Tibial nerve (tissue), 4 donors: ENCODE data around the gene ZNF490. TPM values are rescaled to one million over a fixed set of nuclear protein-coding genes. Genes with fewer than 3 reads are reported as not detected.

Experiments used
- DNase-seq, 2 donors: peaks; one replicate each; pipeline ENCODE4 v3.0.0-alpha.2; 2019; ENCODE audit warnings: low spot score in 2 of 2
- H3K27ac ChIP-seq, 4 donors: fragments of 200-600 bp; sonication (generic) in 3 of 4; one replicate each; pipeline ENCODE4 v1.5.1; 2017 to 2019; ENCODE audit warnings: mild to moderate bottlenecking in 1 of 4
- H3K27me3 ChIP-seq, 2 donors: fragments of 200-600 bp; sonication (generic) in 1 of 2; one replicate each; pipeline versions ENCODE4 v1.5.1 to v1.6.0; 2017 to 2019
- H3K36me3 ChIP-seq, 3 donors: fragments of 200-600 bp; sonication (generic); one replicate each; pipeline ENCODE4 v1.5.1; 2018 to 2019
- H3K4me1 ChIP-seq, 4 donors: fragments of 200-600 bp; sonication (generic) in 3 of 4; one replicate each; pipeline ENCODE4 v1.5.1; 2017 to 2019
- H3K4me3 ChIP-seq, 4 donors: fragments of 200-600 bp; sonication (generic) in 3 of 4; one replicate each; pipeline ENCODE4 v1.5.1; 2017 to 2019; ENCODE audit warnings: mild to moderate bottlenecking in 1 of 4, moderate library complexity in 1 of 4
- H3K9me3 ChIP-seq, 4 donors: fragments of 200-600 bp; sonication (generic) in 3 of 4; one replicate each; pipeline ENCODE4 v1.5.1; 2017 to 2019
- EP300 ChIP-seq, 2 donors: sonication (generic); formaldehyde crosslinking; IDR thresholded peaks; one replicate each; pipeline ENCODE4 v1.6.1; 2017; ENCODE audit warnings: antibody characterized with exemption in 2 of 2, mild to moderate bottlenecking in 1 of 2
- POLR2A ChIP-seq, 2 donors: fragments of 450-650 bp; IDR thresholded peaks; one replicate each; pipeline ENCODE4 v1.6.1; 2017; ENCODE audit warnings: antibody characterized with exemption in 2 of 2, mild to moderate bottlenecking in 2 of 2, moderate library complexity in 2 of 2
- WGBS, 2 donors: methylation state at CpG; one replicate each; pipeline ENCODE4 v1.1.5; 2018; 5-methylcytosine and 5-hydroxymethylcytosine counted together
- total RNA-seq, 4 donors: library from RNA; depleted of rRNA; stranded (reverse); fragments of >200 nt; gene quantifications; one replicate each; pipeline ENCODE4 v1.1.0, GENCODE V29; 2016
- TF ChIP-seq, protein P1 (sequence below), 5 experiments: fragments of 200-600 bp in 3 of 5; fragments of 450-650 bp in 2 of 5; sonication (generic) in 3 of 5; IDR thresholded peaks; one replicate each; pipeline ENCODE4 v1.5.1; 2016 to 2019; ENCODE audit warnings: antibody characterized with exemption in 5 of 5, mild to moderate bottlenecking in 3 of 5, moderate library complexity in 2 of 5

The ZNF490 gene
- total RNA-seq, 4 donors from 2014 or later: 3.1 to 6.7 (median 4.8) TPM

DNA sequence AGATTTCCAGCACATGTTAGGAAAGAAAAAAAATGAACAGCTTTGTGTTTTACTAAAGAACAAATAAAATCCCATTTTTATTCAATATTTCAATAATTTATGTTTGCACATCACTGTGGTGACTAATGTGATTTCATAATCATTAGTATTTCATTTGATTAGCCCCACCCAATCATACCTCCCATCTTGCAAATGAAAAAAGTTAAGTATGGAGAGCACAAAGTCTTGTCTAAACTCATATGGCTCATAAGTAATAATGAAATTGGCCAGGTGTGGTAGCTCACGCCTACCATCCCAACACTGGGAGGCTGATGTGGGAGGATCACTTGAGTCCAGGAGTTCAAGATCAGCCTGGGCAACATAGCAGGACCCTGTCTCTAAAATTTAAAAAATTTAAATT is 3.8 kb downstream of the ZNF490 start:
- Histone ChIP-seq H3K27ac (no peak overlapping the region), H3K4me1 (peaks cover 0 to 20% (median 7%) of the 10 kb centered on the region in 4 donors), H3K36me3 (peaks cover 0 to 66% (median 7%) of the 10 kb centered on the region in 3 donors), H3K4me3 (no peak overlapping the region), H3K27me3 (no peaks in the 10 kb centered on the region), H3K9me3 (no peaks in the 10 kb centered on the region)
- DNase-seq: no peak
- WGBS, 2 donors: 94 to 97% methylated on average over 1 of the region's 1 CpG
- no peak for TF ChIP-seq POLR2A (IDR thresholded peaks at IDR 0.05)
- TF ChIP-seq, protein P1, sequence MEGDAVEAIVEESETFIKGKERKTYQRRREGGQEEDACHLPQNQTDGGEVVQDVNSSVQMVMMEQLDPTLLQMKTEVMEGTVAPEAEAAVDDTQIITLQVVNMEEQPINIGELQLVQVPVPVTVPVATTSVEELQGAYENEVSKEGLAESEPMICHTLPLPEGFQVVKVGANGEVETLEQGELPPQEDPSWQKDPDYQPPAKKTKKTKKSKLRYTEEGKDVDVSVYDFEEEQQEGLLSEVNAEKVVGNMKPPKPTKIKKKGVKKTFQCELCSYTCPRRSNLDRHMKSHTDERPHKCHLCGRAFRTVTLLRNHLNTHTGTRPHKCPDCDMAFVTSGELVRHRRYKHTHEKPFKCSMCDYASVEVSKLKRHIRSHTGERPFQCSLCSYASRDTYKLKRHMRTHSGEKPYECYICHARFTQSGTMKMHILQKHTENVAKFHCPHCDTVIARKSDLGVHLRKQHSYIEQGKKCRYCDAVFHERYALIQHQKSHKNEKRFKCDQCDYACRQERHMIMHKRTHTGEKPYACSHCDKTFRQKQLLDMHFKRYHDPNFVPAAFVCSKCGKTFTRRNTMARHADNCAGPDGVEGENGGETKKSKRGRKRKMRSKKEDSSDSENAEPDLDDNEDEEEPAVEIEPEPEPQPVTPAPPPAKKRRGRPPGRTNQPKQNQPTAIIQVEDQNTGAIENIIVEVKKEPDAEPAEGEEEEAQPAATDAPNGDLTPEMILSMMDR (IDR thresholded peaks at IDR 0.05): no peak
- TF ChIP-seq EP300 (IDR thresholded peaks at IDR 0.05): no peak

DNA sequence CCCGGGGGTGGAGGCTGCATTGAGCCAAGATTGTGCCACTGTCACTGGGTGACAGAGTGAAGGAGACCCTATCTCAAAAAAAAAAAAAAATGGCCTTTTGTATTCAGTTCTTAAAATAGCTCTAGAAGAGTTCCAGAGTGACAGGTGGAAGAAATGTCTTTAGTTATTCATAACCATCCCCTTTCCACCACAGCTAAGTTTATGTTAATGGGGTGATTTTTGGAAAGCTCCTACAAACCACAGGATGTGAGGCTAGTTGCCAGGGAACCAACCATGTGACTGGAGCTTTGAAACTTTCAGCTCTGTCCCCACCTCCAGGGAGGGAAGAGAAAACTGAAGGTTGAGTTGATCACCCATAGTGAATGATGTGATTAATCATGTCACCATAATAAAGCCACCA is 6.9 kb downstream of the ZNF490 start:
- no peak for DNase-seq
- Histone ChIP-seq H3K36me3 (peaks cover 0 to 82% (median 7%) of the 10 kb centered on the region in 3 donors), H3K9me3 (no peaks in the 10 kb centered on the region), H3K4me1 (peaks cover 0 to 2% (median 0%) of the 10 kb centered on the region in 4 donors), H3K27me3 (no peaks in the 10 kb centered on the region), H3K27ac (no peak overlapping the region), H3K4me3 (no peak overlapping the region)
- WGBS, 2 donors: 90 to 94% methylated on average over 1 of the region's 1 CpG
- TF ChIP-seq POLR2A (IDR thresholded peaks at IDR 0.05) (no peak), EP300 (IDR thresholded peaks at IDR 0.05) (no peak)
- TF ChIP-seq, protein P1 (IDR thresholded peaks at IDR 0.05): no peak

DNA sequence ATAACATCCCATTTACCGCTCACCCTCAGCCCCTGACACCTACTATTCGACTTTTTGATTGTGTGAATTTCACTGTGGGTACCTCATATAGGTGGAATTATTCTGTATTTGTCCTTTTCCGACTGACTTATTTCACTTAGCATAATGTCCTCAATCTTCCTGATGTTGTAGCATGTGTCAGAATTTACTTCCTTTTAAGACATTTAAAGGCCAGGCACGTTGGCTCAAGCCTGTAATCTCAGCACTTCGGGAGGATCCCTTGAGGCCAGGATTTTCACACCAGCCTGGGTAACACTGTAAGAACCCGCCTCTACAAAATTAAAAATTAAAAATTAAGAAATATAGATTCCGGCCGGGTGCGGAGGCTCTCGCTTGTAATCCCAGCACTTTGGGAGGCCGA is 13.0 kb downstream of the ZNF490 start:
- H3K27ac ChIP-seq: no peak overlapping the region
- H3K4me3 ChIP-seq: no peak overlapping the region
- TF ChIP-seq, protein P1 (IDR thresholded peaks at IDR 0.05): no peak
- TF ChIP-seq POLR2A (IDR thresholded peaks at IDR 0.05) (no peak), EP300 (IDR thresholded peaks at IDR 0.05) (no peak)
- no peaks in the 10 kb centered on the region for H3K27me3 ChIP-seq
- peaks cover 0 to 51% (median 3%) of the 10 kb centered on the region in 3 donors for H3K36me3 ChIP-seq
- WGBS, 2 donors: 82 to 84% methylated on average over 11 of the region's 11 CpGs
- no peaks in the 10 kb centered on the region for H3K9me3 ChIP-seq
- no peak for DNase-seq
- no peaks in the 10 kb centered on the region for H3K4me1 ChIP-seq

DNA sequence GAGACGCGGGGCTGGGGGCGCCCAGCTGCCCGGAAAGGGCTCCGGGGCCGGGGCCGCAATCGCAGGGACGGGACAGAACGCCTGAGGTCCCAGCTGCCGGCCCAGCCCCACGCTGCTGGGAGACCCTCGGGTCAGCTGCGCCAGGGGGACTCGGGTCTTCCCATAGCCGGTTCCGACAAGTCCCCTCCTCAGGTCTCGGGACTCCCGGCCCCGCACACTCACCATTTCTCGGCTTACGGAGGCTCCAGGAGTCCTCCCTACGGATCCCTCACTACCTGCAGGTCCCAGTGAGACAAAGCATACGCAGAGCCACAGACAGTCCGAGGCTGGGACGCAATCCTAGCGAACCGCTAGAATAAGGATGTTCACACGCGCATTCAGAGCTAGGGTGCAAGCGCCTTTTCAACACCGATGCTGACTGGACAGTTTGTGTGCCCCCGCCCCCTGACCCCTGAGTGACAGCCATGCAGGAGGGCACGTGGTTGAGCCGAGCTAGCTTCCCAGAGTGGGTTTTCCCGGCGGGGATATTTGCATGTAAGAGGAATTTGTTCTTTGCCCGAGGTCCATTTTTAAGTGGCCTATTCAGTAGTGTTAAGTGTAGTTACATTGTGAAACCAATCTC is 13.6 kb downstream of the ZNF490 start:
- H3K4me3 ChIP-seq: no peak overlapping the region
- H3K9me3 ChIP-seq: no peaks in the 10 kb centered on the region
- H3K27ac ChIP-seq: no peak overlapping the region
- H3K36me3 ChIP-seq: peaks cover 0 to 49% (median 0%) of the 10 kb centered on the region in 3 donors
- TF ChIP-seq POLR2A (IDR thresholded peaks at IDR 0.05): no peak
- TF ChIP-seq, protein P1 (IDR thresholded peaks at IDR 0.05): no peak
- no peak for TF ChIP-seq EP300 (IDR thresholded peaks at IDR 0.05)
- WGBS, 2 donors: 43 to 44% methylated on average over 22 to 38 of the region's 38 CpGs
- no peaks in the 10 kb centered on the region for H3K27me3 ChIP-seq
- no peak for DNase-seq
- H3K4me1 ChIP-seq: no peaks in the 10 kb centered on the region

DNA sequence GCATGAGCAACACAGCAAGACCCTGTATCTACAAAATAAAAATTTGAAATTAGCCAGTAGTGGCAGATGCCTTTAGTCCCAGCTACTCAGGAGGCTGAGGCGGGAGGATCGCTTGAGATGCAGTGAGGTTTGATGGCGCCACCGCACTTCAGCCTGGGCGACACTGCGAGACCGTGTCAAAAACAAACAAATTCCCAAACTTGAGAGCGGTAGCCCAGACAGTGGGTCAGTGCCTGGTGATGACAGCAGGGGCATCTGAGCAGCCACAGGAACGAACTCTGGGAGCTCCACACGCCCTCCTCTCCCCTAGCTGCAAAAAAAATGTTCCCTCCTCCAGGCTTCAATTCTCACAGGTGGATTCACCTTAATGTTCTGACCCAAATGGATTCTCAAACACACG is 14.1 kb downstream of the ZNF490 start:
- no peak overlapping the region for H3K27ac ChIP-seq
- H3K36me3 ChIP-seq: peaks cover 0 to 45% (median 0%) of the 10 kb centered on the region in 3 donors
- DNase-seq: no peak
- no peaks in the 10 kb centered on the region for H3K9me3 ChIP-seq
- no peak overlapping the region for H3K4me3 ChIP-seq
- H3K4me1 ChIP-seq: no peaks in the 10 kb centered on the region
- whole genome bisulfite sequencing, 2 donors: 87 to 90% methylated on average over 11 of the region's 11 CpGs
- no peak for TF ChIP-seq POLR2A (IDR thresholded peaks at IDR 0.05)
- TF ChIP-seq, protein P1 (IDR thresholded peaks at IDR 0.05): no peak
- TF ChIP-seq EP300 (IDR thresholded peaks at IDR 0.05): no peak
- H3K27me3 ChIP-seq: no peaks in the 10 kb centered on the region
